GM21526 (cell line): ENCODE results near the gene SSTR3.

Experiments
- ATAC-seq: cut with Tn5 transposase; IDR thresholded peaks from one replicate; pipeline ENCODE4 v1.9.1; 2021; ENCODE audit warnings: moderate library complexity; ENCODE audit not compliant: unreplicated experiment, low FRiP score

Gene SSTR3

DNA sequence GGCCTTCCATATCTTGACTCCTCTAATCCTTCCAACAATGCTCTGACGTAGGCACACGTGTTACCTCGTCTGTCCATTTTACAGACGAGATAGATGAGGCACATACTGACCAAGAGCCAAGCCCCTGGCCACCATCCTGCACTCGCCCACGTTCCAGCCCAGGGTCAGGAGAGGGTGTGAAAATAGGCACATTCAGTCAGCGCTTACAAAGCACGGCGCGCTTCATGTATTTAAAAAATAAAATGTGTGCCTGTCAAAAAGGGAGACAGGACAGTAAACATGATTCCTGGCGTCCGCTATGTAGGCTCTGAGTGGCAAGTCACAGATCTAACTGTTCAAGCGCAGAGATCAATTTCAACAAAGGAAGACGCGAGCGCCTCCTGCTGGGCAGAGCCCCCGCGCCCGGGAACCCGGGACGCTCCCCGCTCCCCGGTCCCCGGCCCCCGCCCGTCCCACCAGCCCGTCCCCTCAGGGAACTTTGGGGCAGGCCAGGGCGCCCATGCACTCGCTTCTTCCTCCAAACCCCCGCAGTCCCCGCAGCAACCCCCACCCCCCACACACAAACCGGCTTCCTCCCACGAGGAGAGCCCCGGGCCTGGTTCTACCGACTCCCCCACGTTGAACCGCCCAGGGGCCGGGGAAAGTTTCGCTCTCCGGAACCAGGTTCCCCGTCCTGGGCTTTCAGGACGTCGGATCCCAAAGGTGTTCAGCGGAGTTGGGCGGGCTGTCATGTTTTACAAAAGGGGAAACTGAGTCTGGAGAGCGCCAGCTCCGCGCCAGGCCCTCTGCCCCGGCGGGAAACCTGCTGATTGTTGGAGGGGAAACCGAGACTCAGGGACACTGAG lies 13.8 kb downstream of the SSTR3 start:
- peak; percentile 25 for ATAC-seq

- ATAC-seq, result no peak
These were observed 14.6 kb downstream of the SSTR3 start for GRCh38 chr22:37197451-37198257.

DNA sequence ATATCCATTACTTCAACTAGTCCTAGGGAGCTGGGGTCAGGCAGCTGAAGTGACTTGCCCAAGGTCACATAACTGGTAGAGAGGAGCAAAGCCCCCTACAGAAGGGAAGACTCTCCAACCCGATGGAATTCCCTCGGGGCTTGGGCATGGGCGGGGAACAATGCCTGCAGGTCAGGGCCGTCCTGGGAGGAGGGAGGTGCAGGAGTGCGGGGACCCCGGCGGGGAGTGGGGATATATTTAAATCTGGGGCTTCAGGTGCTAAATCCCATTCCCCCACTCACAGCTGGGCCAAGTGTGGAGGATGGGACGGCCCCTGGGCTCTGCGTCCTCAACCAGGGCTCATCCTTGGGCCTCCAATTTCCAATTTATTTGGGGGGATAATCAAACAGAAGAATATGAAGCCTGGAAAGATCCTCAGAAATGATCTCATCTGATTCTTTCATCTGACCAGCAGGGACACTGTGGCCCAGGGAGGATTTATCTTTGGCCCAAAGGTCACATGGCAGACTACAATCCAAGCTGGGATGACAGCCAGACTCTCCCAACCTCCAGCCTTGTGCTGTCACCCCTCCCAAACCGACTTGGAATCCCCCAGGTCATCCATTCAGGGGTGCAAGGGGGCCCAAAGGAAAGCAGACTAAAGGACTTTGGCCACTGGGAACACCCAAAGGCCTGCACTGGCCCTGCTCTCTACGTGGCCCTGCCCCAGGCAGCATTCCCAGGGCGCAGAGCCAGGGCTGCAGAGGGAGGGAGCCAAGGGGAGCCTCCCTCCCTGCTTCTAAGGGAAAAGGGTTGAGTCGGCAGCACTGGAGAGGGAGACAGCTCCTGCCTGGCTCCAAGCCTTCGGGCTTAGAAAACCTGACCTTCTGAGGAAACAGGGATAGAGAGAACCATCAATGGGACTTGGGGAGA lies 15.5 kb downstream of the SSTR3 start:
- no peak for ATAC-seq

DNA sequence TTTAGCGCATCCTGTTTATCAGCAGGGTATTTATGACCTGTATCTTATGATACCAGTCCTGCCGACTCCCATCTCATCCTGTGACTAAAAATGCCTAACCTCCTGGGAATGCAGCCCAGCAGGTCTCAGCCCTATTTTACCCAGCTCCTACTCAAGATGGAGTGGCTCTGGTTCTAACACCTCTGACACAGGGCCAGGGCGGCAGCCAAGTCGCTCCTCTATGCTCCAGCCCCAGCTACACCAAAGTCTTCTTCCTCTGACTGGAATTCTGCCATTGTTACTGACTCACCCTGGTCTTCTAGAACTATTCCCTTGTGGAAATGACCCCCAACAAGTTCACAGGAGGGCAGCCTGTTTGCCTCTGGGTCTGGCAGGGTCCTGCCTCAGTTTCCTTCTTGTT lies 16.4 kb downstream of the SSTR3 start:
- no peak for ATAC-seq

GRCh38 chr22:37194750-37195149 lies 17.5 kb downstream of the SSTR3 start:
- no peak for ATAC-seq

GRCh38 chr22:37193629-37194191 lies 18.6 kb downstream of the SSTR3 start:
- no peak for ATAC-seq

DNA sequence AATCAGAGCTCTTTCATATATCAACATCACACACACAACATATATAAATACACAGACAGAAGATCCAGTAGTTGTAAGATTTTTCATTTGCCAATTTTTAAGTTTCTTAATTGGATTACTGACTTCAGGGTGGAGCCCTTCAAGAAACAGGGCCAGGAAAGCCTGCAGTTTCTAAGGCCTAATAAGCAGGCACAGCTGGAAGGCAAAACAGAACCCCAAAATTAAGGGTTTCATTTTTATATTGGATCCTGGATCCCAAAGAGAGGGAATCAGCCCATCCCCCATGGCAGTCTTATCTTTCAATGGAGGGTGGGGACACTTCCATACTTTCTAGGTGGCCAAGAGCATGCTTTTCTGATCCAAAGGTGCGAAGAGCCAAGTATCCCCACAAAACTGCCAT lies 19.5 kb downstream of the SSTR3 start:
- no peak for ATAC-seq

DNA sequence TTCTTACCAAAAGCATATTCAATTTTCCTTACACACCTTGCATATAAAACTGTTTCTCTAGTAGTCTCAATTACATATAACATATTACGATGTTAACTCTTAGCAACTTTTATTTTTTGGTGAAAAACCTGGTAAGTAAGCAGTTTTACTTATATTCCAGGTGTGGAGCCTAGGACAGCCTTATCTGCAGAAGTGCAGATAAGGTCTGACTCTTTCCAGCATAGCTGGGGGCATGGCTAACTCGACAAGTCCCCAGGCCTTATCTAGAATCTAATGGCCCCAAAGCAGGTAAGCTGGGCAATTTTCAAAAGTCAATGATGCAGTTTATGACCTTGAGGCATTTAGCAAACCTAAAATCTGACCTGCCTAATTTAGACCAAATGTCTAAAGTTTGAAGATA lies 20.1 kb downstream of the SSTR3 start:
- ATAC-seq, result no peak

DNA sequence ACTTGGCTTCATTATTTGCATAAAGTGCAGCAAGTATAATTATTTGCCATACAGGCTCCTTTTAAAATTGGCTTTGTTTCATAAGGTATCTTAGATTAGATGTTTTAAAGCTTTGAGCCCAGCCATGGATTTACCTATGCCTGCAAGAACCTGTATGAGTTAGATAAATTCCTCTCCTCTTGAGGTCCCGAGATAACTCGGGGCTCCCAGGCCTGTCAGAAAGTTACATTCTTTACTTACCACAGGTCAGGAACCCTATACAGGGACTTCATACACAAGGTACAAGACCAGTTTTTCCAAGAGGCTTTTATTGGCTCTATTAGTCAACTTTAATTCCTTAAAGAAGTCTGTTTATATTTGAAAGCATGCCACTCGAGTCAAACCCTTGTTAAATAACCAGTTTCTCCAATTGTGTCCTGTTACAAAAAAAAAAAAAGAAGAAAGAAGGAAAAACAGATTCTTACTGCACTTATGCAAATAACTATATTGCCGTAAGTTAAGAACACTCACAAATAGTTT lies 22.0 kb downstream of the SSTR3 start:
- ATAC-seq, result no peak

DNA sequence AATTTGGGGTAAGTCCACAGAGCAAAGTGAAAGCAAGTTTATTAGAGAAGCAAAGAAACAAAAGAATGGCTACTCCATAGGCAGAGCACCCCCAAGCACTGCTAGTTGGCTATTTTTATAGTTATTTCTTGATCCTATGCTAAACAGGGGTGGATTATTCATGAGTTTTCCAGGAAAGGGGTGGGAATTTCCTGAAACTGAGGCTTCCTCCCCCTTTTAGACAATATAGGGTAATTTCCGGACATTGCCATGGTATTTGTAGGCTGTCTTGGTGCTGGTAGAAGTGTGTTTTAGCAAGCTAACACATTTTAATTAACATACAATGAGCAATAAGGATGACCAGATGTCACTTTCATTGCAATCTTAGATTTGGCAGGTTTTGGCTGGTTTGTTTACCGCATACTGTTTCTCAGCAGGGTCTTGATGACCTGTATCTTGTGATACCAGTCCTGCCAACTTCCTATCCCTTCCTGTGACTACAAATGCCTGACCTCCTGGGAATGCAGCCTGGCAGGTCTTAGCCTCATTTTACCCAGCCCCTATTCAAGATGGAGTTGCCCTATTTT lies 23.3 kb downstream of the SSTR3 start:
- no peak for ATAC-seq

DNA sequence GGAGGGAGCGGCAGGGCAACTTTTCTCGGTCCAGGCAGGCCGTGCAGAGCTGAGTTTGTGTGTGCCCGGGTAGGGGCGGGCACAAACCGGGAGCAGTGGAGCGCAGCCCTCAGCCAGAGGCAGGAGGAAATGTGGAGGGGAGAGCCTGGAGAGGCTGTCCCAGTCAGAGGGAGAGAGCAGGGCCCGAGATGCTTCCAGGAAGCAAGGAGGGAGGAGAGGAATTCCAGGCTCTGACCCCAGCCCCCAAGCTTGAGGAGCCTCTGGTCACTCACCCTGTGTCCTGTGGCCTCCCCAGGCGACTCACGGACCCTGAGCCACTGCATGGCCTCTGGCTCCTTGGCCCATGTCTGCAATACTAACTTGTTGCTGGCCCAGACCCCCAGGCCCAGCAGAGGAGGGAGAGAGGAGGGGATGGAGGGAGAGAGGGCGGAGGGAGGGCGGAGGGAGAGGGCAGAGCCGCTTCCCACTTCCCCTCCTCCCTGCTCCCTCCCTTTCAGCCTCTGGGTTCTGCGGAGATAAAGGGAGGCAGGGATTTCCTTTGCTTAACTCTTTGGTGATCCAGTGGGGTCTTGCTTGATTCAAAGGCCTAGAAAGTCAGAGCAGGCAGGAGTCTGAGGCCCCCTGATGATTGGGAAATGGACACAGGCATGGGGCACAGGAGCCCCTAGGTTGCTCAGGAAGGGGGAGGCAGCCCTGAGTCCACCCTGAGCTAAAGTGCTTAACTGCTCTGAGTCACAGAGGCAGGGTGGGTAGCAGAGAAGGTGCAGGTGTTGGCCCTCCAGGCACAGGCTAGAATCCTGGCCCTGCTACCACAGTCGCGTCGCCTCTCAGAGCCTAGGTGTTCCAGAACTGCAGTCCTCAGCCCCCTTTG lies 24.2 kb downstream of the SSTR3 start, which contains the start of gene C1QTNF6:
C1QTNF6 (minus strand) TSS at position 357 of the 871 bp plus-strand sequence; CDS start at position 323, 34 bp downstream.
- ATAC-seq, result no peak

- ATAC-seq, result no peak
These were observed 24.8 kb downstream of the SSTR3 start for GRCh38 chr22:37187552-37187890.

- ATAC-seq, result no peak
These were observed 25.2 kb downstream of the SSTR3 start for GRCh38 chr22:37186997-37187522.

DNA sequence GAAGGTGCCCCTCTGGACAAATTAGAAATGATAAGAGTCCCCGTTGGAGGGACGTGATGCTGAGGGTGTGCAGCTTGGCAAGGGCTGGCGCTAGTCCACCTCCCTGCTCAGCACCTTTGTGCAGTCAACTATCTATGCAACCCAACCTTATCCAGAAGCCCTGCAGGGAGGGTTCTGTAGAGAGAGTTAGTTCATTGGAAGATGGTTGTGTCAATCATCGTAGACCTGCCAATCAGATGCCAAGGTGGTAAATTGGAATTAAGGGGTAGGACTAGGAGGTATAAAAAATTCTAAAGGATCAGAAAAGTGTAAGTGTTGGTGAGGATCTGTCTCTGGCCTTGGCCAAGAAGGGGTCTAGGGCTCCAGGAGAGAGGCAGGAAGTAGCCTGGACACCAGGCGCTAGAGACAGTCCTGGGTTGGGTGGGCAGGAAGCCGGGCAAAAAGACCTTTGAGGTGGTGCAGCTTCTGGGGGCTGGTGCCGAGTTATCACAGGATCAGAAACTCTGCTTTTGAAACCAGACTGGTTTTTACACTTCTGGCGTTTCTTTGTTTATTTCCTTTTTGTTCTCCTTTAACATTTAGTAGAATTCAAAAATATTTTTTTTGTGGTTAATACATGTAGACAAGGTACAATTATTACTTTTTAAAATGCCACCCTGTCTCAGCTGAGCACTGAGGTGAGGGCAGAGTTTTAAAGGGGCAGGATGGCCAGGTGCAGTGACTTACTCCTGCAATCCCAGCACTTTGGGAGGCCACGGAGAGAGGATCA lies 25.9 kb downstream of the SSTR3 start:
- ATAC-seq, result no peak

- no peak for ATAC-seq
These were observed 26.5 kb downstream of the SSTR3 start for GRCh38 chr22:37185646-37186227.

DNA sequence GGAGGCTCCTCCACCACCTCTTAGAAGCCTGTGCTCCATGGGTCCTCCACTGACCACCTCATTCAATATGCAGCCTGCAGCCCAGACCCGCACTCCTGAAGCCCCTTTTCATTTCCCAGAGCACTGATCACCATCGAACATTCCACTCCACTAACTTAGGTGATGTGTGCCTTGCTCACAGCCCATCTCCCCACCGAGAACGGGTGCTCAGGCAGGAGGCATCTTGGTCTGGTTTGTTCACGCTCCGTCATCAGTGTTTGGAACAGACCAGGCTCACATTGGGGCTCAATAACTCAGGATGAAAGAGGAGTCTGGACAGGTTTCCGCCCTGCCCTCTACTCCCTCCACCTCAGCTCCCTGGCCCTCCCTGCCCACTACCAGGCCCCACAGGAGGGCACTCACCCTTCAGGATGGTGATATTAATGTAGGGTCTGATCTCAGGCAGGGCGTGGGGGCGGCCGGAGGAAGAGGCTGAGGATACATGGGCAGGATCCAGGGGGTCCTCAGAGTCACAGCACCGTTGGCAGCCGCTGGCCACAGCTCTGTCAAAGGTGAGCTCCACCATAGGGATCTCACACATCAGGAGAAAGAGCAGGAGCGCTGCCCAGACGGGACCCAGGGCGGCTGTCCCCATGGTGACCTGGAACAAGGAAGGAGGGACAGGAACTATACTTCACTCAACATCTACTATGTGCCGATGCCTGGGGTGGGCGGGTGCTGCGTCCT lies 27.3 kb downstream of the SSTR3 start:
- no peak for ATAC-seq

- no peak for ATAC-seq
These were observed 27.9 kb downstream of the SSTR3 start for GRCh38 chr22:37184380-37184755.
